GM21423 (cell line): Measurements from ENCODE around the gene SH3GL1.

ENCODE experiments used
- ATAC-seq: cut with Tn5 transposase; IDR thresholded peaks from one replicate; pipeline ENCODE4 v1.9.1; 2021; ENCODE audit warnings: mild to moderate bottlenecking, moderate library complexity; ENCODE audit not compliant: unreplicated experiment

SH3GL1 gene

DNA sequence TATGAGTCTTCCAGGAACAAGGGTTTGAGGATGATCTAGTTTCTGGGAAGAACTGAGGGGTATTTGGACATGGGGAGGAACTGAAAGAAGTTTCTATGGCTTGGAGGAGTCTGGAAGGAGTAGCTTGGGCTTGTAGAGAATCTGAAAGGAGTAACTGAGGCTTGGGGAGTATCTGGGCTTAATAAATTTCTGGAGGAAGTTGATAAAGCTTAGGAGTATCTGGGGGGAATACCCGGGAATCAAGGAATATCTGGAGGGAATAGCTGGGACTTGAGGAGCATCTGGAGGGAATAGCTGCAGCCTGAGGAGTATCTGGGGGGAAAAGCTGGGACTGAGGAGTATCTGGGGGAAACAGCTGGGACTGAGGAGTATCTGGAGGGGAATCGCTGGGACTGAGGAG lies 79.9 kb downstream of the SH3GL1 start:
- no peak for ATAC-seq

DNA sequence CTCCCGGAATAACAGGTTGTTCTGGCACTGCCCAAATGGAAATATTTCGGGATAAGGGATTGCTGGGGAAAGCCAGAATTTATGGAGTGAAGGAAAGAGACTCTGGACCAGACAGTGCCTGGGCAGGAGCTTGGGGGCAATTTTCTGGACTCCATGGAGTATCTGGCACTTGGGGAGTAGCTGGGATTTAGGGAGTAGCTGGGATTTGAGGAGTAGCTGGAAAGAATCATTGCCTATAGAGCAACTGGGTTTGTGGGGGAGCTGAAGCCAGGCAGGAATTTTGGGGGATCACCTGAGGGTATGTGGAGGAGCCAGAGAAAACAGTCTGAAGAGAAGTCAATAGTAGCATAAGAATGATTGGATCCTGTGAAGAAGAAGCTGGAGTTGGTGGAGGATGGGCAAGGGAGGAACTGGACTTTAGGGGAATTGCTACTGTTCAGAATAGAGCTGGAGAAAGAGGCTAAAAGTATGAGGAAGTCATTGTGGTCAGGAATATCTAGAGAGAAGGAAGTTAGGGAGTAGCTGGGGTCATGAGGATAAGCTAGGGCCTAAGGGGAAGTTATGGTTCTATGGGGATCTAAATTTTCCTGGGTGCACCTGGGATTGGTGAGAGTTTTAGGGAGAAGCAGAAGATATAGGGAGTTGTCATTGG lies 81.2 kb downstream of the SH3GL1 start:
- no peak for ATAC-seq

DNA sequence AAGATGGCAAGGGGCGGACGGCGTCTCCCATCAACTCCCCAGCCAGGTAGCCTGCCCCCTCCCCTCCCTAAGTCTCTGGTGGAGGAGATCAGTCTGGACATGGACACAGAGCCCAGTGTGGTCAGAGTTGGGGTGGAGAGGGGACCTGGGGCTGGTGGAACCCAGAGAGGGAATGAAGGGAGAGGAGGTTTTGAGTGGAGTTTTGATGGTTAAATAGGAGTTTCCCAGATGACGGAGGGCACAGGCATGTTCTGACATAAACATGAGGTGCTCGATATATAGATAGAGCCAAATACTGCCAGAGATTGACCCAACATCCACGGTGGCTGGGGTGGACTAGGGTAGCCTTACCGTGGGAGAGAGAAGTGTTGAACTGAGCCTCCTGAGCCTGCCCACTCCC lies 81.9 kb downstream of the SH3GL1 start:
- no peak for ATAC-seq

DNA sequence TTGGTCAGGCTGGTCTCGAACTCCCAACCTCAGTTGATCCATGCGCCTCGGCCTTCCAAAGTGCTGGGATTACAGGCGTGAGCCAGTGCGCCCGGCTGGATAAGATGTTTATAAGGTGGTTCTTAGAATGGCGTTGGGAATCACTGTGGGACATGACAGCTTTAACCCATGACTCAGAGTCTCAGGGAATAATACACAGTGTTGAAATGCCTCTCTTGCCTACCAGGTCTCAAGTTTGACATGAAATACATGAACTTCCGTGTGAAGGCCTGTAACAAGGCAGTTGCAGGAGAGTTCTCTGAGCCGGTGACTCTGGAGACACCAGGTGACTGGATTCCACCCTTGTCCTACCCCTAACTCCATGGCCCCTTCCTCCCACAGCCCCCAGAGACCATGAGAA lies 83.4 kb downstream of the SH3GL1 start:
- no peak for ATAC-seq

DNA sequence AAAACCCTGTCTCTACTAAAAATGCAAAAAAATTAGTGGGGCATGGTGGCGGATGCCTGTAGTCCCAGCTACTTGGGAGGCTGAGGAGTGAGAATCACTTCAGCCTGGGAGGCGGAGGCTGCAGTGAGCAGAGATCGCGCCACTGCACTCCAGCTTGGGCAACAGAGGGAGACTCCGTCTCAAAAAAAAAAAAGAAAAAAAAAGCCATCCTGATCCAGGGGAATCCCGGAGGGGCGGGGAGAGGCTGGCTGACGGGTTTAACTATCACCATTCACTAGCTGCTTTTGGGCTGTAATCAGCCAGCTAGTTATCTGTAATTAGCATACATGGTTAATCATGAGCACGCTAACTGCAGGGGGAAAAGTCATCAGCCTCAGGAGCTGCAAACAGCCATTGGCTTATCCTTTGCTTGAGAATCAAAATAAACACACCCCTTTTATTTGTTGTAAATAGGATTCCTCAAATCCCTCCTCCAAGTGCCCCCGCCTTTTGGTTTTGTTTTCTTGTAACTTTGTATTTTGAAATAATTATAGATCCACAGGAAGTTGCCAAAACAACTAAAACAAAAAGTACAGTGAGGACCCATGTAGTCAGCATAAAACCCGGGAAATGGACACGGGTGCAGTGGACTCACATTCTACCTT lies 86.4 kb downstream of the SH3GL1 start:
- ATAC-seq = no peak
